ENCODE data around the gene OR8H1.

Gene OR8H1, protein sequence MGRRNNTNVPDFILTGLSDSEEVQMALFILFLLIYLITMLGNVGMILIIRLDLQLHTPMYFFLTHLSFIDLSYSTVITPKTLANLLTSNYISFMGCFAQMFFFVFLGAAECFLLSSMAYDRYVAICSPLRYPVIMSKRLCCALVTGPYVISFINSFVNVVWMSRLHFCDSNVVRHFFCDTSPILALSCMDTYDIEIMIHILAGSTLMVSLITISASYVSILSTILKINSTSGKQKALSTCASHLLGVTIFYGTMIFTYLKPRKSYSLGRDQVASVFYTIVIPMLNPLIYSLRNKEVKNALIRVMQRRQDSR

DNA sequence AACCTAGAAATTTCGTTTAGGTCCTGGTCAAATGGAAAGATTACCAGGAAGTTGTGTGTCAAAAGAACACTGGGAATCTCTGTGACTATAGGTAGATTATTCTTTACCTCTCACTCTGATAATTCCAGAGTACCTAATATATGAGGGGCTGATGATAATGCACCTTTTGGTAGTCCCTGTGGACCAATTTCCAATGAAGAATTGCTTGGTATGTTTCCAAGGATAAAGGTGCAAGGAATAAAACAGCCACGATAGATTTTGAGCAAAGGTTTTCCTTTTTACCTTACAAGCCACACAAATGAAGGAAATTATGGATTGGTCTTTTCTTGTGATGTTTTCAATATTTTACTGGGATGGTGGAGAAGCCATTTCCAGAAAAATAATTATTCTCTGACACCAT lies at the start of gene OR8H1:
Gene OR8H1 (minus strand): TSS at position 101 of the 400 bp plus-strand sequence. CDS start 1,192 bp downstream, outside the sequence.
- no peak for DNase-seq (ENCODE audit: low read depth in 2 of 3, low spot score in 1 of 3)

DNA sequence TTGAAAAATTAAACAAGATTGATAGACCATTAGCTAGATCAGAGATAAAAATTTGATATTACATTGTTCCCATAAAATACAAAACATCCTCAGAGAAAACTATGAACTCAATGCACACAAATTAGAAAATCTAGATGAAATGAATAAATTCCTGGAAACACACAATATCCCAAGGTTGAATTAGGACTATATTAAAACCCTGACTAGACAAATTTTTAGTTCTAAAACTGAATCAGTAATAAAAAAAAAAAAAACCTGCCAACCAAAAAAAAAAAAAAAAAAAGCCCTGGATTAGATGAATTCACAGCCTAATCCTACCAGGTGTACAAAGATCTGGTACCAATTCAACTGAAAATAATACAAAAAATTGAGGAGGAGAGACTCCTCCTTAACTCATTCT lies 48.2 kb upstream of the OR8H1 start:
- DNase-seq (ENCODE audit: low read depth in 2 of 3, low spot score in 1 of 3) = no peak

DNA sequence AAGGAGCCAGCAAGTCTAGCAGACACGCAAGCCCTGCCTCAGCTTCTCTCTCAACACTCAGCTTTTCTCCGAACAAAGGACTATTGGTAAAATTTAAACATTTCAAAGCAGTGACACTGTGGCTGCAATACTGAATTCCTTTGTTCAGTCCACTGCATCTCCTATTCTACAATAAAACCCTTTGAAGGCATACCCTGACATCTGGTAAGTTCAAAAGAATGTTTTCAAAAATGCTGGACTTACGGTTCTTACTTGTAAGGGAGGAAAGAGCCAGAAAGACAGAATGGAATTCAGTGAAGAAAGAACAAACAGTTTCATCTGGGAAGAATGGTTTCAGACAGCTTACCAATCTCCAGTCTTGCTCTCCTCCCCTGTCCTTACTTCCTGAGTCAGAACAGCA lies 41.1 kb upstream of the OR8H1 start:
- DNase-seq (ENCODE audit: low read depth in 2 of 3, low spot score in 1 of 3) = no peak

DNA sequence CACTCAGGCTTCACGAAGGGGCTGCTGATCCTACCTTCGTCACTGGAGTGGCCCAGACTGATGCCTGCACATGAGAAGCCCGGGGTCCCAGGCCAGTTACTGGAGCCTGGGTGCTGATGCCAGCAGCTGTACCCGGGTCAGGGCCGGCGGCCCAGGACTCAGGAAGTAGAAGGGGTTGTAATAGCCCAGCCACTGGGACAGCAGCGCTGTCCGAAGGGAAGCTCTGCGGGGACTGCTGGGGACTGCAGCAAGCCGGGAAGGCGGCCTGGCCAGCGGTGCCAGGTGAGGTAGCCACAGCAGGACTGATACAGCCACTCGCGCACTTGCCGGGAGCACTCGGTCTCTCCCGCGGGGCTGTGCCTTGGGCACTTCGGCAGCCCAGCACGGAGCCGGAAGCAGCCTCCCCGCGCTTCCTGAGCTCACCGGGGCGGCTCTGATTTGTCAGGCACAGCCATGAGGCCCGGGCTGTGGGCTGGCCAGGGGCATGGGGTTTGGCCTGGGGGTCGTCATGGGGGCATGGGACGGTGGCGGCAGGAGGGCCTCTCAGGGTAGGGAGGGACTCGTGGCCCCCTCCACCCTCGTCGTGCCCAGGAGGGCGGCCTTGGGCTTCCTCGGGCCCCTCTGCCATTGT lies 39.9 kb upstream of the OR8H1 start:
- no peak for DNase-seq (ENCODE audit: low read depth in 2 of 3, low spot score in 1 of 3)

DNA sequence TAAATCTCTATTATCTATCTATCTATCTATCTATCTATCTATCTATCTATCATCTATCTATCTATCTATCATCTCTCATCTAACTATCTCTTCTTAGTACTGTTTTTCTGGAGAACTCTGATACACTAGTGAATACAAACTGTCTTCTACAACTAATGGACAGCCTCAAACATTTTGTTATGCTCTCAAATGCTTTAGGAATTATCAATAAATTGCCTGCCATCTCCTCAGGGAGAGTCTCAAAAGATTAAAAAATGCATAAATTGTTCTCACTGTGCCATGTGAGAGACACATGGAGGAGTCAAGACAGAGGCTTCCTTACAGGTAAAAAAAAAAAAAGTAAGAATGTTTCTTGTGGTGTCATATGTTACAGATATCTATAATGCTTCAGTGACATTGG lies 22.8 kb upstream of the OR8H1 start, which contains the start of gene OR8K3:
Gene OR8K3 (plus strand): TSS at position 301 of the 400 bp plus-strand sequence. CDS start 3,163 bp downstream, outside the sequence.
- DNase-seq (ENCODE audit: low read depth in 2 of 3, low spot score in 1 of 3) = no peak

DNA sequence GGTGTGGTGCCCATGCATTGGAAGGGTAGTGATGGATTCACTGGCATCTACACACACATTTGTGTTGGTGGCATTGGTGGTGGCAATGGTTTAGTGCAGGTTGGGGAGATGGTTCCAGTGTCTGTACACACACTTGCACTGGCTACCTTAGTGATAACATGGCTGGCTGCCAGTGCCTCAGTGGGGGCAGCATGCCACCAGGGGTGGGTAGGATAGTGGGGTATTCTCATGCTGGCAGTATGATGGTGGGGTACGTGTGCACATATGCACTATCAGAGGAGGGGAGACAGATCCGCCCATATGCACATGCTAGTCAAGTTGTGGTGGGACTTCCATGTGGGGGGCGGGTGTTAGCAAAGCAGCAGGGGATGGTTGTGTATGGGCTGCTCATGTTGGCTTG lies 15.8 kb upstream of the OR8H1 start:
- DNase-seq (ENCODE audit: low read depth in 2 of 3, low spot score in 1 of 3) = no peak

DNA sequence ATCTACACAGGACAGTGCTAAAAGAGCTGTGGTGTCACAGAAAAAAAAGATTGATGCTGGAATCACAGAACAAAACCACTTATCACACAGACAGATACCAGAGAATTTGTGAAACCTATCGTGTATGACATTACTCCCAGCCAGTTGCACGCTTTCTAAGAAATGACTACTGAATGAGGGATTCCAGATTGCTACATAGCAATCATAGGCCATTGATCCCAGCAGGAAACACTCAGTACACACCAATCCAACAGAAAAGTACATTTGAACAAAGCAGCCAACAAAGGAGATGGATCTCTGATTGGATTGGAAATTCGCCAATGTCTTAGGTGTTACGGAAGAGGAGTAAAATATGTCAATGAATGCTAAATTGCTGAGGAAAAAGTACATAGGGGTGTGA lies 4.8 kb upstream of the OR8H1 start:
- no peak for DNase-seq (ENCODE audit: low read depth in 2 of 3, low spot score in 1 of 3)

DNA sequence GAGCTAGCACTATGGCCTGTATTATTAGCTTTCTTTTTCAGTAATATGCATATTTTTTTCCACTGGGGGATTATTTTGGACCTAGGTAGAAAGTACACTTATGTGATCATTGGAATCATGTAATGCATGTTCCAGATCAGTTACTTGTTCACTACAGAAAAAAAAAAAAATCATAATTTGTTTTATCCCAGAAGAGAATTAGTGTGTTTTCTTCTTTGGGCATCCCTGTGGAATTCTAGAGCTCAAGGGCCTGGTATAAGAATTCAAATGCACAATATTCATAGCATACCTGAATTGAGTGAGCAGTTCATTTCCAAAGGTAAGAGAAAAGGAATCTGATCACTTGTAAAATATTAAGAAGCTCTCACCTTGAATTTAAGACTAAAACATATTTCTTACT lies 18.2 kb downstream of the OR8H1 start, which contains the start of gene OR5T1:
Gene OR5T1 (plus strand): TSS at position 301 of the 400 bp plus-strand sequence. CDS start 1,485 bp downstream, outside the sequence.
- no peak for DNase-seq (ENCODE audit: low read depth in 2 of 3, low spot score in 1 of 3)

DNA sequence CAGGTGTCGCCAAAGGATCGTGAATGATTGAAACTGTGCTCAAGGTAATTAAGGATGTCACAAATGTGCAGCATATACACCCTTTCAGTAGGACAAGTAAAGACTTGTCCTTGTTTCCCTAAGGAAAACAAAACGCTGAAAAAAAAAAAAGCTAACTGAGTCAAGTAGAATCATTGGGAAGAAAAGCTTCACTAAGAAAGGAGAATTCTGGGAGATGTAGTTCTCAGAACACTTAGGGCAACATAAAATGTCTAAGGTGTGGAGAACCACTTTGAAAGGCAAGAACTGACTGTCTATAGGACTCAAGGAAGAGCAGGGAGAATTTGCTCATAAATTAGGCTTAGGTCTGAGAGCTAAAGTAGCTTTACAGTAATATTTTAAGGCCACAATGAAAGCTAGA lies 21.0 kb downstream of the OR8H1 start:
- no peak for DNase-seq (ENCODE audit: low read depth in 2 of 3, low spot score in 1 of 3)

DNA sequence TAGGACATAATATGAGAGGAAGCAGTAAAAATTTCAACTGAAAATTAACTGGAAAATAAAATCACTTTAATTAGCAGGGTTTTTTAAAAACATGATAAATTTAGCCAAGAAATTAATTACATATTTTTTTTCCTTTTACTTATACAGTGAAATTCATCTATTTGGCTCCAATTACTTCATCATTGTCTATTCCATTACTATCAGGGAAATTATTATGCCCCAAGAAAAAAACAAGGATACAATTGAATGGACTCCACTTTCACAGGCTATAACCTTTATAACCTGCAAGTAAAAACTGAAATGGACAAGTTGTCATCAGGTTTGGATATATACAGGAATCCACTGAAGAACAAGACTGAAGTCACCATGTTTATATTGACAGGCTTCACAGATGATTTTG lies 40.1 kb downstream of the OR8H1 start, which contains the start of gene OR5T3:
Gene OR5T3 (plus strand): TSS at position 301 of the 400 bp plus-strand sequence. CDS start 0 bp downstream, at position 301.
- no peak for DNase-seq (ENCODE audit: low read depth in 2 of 3, low spot score in 1 of 3)

Measured in stimulated activated CD4-positive, alpha-beta T cell treated with anti-CD3 and anti-CD28 coated beads, Interleukin-12 subunit alpha, Interleukin-12 subunit beta, amount 100 ng/mL, for 48 hours (primary cell).